Measurements from ENCODE around the gene MRPL39. TPM values are rescaled to one million over a fixed set of nuclear protein-coding genes. Genes with fewer than 3 reads are reported as not detected.
"Not testable (repeated sequence)": the region's sequence is repeated elsewhere in the genome, so short reads cannot be mapped to it uniquely, and the experiment has no call there.

The MRPL39 gene
- total RNA-seq (2014; rRNA removed; shearing (Covaris generic)) = 77.0 and 91.8 TPM in 2 replicates

GRCh38 chr21:25607151-25608043 lies at the start of gene MRPL39:
Gene MRPL39 (minus strand): TSS chr21:25607481. CDS start chr21:25607475, 6 bp downstream.
- peak; percentile 86 for DNase-seq (ENCODE audit: low spot score)

GRCh38 chr21:25656412-25656811 lies 49.1 kb upstream of the MRPL39 start:
- no peak for DNase-seq (ENCODE audit: low spot score)

- DNase-seq (ENCODE audit: low spot score) = no peak
Observed at GRCh38 chr21:25649146-25649545, 41.9 kb upstream of the MRPL39 start.

GRCh38 chr21:25647647-25648046 lies 40.4 kb upstream of the MRPL39 start:
- DNase-seq (ENCODE audit: low spot score) = no peak

GRCh38 chr21:25646474-25646873 lies 39.2 kb upstream of the MRPL39 start:
- no peak for DNase-seq (ENCODE audit: low spot score)

GRCh38 chr21:25643486-25643885 lies 36.2 kb upstream of the MRPL39 start:
- DNase-seq (ENCODE audit: low spot score) = no peak

- no peak for DNase-seq (ENCODE audit: low spot score)
Observed at GRCh38 chr21:25640943-25641292, 33.6 kb upstream of the MRPL39 start.

GRCh38 chr21:25640202-25640942 lies 33.1 kb upstream of the MRPL39 start:
- peak; percentile 18 for DNase-seq (ENCODE audit: low spot score)

GRCh38 chr21:25639551-25640201 lies 32.4 kb upstream of the MRPL39 start:
- DNase-seq (ENCODE audit: low spot score) = peak; percentile 21

- peak; percentile 31 for DNase-seq (ENCODE audit: low spot score)
Observed at GRCh38 chr21:25638660-25639550, 31.6 kb upstream of the MRPL39 start, which contains the start of gene JAM2. Gene JAM2 (plus strand): TSS chr21:25639258. CDS start chr21:25639822, 564 bp downstream.

GRCh38 chr21:25637851-25638659 lies 30.8 kb upstream of the MRPL39 start:
- no peak for DNase-seq (ENCODE audit: low spot score)

GRCh38 chr21:25636727-25637126 lies 29.4 kb upstream of the MRPL39 start:
- peak; percentile 13 for DNase-seq (ENCODE audit: low spot score)

- DNase-seq (ENCODE audit: low spot score) = peak; percentile 55
Observed at GRCh38 chr21:25635310-25635709, 28.0 kb upstream of the MRPL39 start.

GRCh38 chr21:25632296-25632695 lies 25.0 kb upstream of the MRPL39 start:
- no peak for DNase-seq (ENCODE audit: low spot score)

GRCh38 chr21:25626757-25627156 lies 19.5 kb upstream of the MRPL39 start:
- no peak for DNase-seq (ENCODE audit: low spot score)

- not testable (repeated sequence) for DNase-seq (ENCODE audit: low spot score)
Observed at GRCh38 chr21:25625776-25626555, 18.7 kb upstream of the MRPL39 start.

GRCh38 chr21:25625036-25625435 lies 17.8 kb upstream of the MRPL39 start:
- DNase-seq (ENCODE audit: low spot score) = no peak

GRCh38 chr21:25624511-25624910 lies 17.2 kb upstream of the MRPL39 start:
- no peak for DNase-seq (ENCODE audit: low spot score)

- DNase-seq (ENCODE audit: low spot score) = no peak
Observed at GRCh38 chr21:25619198-25619597, 11.9 kb upstream of the MRPL39 start.
